Ramos (cell line): ENCODE data around the gene AKAP6.
"Not testable (repeated sequence)": the region's sequence is repeated elsewhere in the genome, so short reads cannot be mapped to it uniquely, and the experiment has no call there.

ENCODE experiments used
- in situ Hi-C: fragments of 300-500 bp; cut with MboI; formaldehyde crosslinking; loops from one replicate; pipeline ENCODE4 v1.14.3; 2022; ENCODE audit warnings: low sequenced_read_pairs; ENCODE audit not compliant: unreplicated experiment

Gene AKAP6

GRCh38 chr14:32430326-32430725 lies 101.2 kb downstream of the AKAP6 start:
- in situ Hi-C loops = no loop called here

DNA sequence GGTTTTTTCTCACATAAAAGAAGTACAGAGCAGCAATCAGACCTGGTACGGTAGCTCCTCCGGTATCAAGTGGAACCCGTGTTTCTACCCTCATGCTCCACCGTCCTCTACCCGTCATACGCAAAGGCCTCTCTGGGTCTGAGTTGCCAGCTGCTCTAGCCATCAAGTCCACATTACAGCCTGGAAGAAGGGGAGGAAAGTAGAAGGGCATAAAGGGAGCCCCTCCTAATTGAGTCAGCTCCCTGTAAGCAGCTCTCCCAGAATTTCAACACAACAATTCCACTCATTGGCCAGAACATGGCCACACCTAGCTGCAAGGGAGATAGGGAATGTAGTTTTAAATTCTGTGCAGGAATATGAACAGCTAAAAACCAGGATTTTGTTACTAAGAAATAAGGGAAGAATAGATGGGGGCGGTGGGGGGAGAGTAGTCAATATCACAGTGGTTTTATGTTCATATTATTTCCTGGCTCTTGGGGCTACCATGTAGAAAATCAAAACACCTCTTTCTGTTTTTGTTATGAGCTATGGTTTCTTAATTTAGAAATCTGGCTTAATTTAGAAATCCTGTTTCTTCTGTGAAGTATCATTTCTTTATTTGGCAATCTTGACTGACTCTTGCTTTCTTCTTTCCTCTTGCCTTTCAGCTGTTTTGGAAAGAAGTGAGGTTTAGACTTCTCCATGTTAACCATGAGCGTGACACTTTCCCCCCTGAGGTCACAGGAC lies 103.9 kb downstream of the AKAP6 start:
- in situ Hi-C loops = no loop called here

- in situ Hi-C loops = no loop called here
Observed at GRCh38 chr14:32434180-32434579, 105.1 kb downstream of the AKAP6 start.

- in situ Hi-C loops = no loop called here
Observed at GRCh38 chr14:32434880-32435279, 105.8 kb downstream of the AKAP6 start.

DNA sequence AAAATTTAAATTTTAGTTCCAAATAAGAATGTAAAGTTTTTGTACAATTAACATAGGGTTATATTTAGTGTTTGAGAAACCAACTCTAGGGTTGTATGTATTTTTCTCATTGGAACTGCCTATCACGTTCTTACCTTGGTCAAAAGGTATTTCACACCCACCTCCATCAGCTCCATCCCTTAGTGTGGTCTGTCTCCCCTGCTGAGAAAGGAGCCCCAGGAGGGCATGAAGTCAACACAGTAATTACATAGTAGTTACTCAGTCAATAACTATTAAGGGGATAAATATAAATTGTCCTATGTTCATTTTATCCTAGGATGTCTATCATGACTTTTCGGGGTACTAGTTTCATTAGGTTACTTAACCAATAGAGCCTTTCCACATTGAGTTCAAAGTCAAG lies 106.3 kb downstream of the AKAP6 start:
- in situ Hi-C loops = no loop called here

- in situ Hi-C loops = no loop called here
Observed at GRCh38 chr14:32436993-32437392, 107.9 kb downstream of the AKAP6 start.

GRCh38 chr14:32438517-32438916 lies 109.4 kb downstream of the AKAP6 start:
- in situ Hi-C loops = no loop called here

- in situ Hi-C loops = no loop called here
Observed at GRCh38 chr14:32443890-32444661, 115.0 kb downstream of the AKAP6 start.

DNA sequence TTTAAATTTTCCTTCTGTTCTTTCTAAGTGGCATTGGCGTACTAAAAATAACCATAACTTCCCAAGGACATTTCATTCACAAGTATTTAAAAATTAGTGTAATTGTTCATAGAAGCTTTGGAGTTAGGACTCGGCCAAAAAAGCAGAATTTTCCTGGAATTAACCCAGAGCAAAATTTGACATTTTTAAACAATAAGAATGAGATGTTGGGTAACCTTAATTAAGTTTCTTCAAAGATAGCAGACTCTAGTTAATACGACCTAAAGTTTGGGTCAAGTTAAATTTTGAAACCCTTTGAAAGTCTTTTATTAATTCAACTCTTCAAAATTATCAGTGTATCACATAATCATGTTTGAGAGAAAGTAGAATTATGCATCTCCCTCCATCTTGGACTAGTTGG lies 118.3 kb downstream of the AKAP6 start:
- in situ Hi-C loops = no loop called here

- in situ Hi-C loops = no loop called here
Observed at GRCh38 chr14:32449648-32450047, 120.5 kb downstream of the AKAP6 start.

- in situ Hi-C loops = no loop called here
Observed at GRCh38 chr14:32450919-32451675, 122.0 kb downstream of the AKAP6 start.

DNA sequence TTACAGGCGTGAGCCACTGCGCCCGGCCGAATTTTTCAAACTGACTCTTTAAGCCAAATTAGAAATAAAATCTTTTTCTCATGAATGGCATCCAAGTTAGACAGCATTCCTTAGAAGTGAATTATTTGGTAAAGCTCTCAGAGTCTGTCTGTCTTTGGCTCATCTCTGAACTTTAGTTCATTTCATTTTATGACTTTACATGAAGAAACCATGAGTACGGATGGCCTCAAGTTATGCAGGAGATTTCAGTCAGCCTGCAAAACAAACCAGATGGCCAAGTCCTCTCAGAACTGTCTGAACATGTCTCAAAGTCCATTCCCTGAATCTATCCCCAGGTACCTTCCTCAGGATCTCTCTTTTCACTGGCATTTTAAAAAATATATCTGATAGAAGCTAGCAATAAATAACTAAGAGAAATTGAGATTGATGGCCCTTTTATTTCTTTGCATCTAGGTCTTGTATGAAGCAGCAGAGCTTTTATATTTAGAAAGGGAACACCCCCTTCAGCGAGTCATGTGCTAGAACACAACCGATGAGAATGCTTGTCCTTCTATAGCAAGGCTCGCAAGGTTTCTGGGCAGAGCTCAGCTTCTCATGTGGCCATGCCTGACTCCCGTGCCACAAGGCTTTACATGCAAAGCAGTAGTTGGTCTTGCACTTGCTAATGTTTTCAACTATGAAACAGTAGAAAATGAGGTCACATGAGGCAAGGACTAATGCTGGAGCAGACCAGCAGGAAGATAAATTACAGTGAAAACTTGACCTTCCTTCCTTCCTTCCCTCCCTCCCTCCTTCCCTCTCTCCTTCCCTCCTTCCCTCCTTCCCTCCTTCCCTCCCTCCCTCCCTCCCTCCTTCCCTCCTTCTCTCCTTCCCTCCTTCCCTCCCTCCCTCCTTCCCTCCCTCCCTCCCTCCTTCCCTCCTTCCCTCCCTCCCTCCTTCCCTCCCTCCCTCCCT lies 125.0 kb downstream of the AKAP6 start:
- in situ Hi-C loops = no loop called here

GRCh38 chr14:32457213-32457920 lies 128.3 kb downstream of the AKAP6 start:
- in situ Hi-C loops = no loop called here

GRCh38 chr14:32458720-32459119 lies 129.6 kb downstream of the AKAP6 start:
- in situ Hi-C loops = no loop called here

DNA sequence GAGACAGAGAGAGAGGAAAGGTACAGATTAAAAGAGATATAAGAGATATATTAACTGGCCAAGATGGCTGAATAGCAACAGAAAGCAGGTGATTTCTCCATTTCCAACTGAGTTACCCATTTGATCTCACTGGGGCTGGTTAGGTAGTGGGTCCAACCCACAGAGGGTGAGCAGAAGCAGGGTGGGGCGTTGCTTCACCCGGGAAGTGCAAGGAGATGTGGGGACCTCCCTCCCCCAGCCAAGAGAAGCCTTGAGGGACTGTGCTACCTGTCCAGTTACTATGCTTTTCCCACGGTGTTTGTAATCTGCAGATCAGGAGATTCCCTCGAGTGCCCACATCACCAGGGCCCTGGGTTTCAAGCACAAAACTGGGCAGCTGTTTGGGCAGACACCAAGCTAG lies 131.2 kb downstream of the AKAP6 start:
- in situ Hi-C loops = no loop called here

DNA sequence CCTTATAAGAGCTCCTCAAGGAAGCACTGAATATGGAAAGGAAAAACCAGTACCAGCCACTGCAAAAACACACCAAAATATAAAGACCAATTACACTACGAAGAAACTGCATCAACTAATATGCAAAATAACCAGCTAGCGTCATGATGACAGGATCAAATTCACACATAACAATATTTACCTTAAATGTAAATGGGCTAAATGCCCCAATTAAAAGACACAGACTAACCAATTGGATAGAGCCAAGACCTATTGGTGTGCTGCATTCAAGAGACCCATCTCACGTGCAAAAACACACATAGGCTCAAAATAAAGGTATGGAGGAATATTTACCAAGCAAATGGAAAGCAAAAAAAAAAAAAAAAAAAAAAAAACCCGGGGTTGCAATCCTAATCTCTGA lies 133.5 kb downstream of the AKAP6 start:
- in situ Hi-C loops = not testable (repeated sequence)

DNA sequence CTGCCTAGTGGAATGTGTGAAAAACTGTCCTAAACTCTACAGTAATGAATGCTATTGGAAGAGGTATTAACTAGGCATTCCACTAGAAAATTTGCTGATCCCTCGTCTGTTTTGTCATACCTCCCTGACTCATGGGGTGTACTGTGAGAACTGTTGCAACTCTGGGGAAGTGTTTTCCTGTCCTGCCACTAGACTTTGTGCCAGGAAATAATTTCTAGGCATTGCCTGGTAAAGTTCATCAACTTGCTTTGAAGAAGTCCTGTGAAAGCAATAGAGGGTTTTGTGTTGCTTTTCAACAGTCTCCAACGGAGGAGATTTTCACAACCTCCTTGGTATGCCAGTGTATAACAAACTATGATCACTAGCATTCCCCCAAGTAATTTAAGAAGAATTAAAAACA lies 139.9 kb downstream of the AKAP6 start:
- in situ Hi-C loops = no loop called here

DNA sequence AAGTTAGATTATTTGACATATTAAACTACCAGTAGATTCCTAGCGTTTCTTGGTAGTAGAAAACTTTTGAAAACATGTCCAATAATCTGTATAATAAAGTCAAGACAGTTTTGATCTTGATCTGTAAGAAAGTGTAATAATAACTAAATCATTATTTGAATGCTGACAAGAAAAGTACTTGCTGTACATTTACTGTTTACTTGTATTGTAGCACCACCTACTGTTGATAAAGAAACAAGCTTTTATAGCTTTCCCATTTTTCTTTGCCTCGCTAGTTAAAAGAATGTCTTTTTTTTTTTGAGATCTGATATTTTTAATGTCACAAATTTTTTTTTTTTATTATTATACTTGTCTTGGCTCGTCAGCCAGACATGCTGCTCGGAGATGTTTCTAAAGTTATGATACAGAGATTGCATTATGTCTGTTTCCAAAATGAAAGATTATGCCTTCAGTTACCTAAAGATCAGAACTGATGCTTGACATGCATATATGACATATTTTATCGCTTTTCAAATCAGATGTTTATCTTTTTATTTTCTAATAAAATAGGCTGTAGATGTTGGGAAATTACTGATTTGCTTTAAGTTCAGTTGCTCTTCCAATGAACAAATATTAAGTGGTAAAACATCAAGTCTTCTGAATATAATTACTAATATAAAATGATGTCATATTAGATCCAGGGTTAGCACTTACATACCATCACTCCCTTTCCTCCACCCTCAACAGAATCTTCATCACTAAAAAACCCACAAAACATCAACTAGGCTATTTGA lies 140.5 kb downstream of the AKAP6 start:
- in situ Hi-C loops = no loop called here
